Measurements from ENCODE around the gene ATG5.

GRCh38 chr6:106325336-106326178, at the start of gene ATG5:
- TF ChIP-seq CTCF (IDR thresholded peaks at IDR 0.05) (peak in 1 of 7 experiments; percentile 35), POLR2A (IDR thresholded peaks at IDR 0.05) (peak; percentile 81 to 97 (median 95))
